ENCODE data around the gene MEGF10.
"Not testable (repeated sequence)": the region's sequence is repeated elsewhere in the genome, so short reads cannot be mapped to it uniquely, and the experiment has no call there.

Gene MEGF10

DNA sequence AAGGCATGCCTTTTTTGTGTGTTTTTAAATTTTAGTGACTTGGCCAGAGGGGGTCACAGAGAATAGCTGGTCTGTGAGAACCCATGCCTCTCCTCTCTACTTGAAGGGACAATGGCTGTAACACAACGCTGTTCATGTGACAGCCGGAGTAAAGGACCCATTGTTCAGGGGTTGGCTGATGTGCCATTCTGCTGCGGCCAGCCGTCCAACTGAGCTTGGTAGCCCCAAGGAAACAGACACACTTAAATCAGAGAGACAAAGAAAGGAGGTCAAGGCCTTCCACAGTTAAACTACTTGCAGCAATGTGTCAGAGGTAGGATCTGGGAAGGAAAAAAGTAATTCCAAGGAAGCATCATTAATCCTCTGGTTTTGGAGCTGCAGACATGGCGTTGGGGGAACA, 8.1 kb downstream of the MEGF10 start:
- DNase-seq = no peak

DNA sequence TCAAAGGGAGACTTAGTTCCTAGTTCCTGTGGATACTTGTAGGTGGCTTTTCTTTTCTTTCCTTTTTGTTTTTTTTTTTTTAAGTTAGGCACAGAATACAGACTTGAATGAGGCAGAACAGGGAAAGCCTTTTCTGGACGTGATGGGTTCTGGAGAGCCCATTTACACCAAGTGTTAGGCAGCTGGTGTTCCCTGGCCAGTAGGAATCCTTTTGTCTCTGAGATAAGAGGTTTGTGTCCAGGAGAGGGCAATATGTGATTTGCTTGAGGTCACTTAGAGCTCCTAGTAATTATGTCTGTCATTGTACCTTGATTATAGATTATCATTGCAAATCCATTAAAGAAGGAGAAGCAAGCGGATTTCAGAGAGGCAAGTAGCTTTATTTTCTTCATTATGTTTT, 9.1 kb downstream of the MEGF10 start:
- DNase-seq = no peak

DNA sequence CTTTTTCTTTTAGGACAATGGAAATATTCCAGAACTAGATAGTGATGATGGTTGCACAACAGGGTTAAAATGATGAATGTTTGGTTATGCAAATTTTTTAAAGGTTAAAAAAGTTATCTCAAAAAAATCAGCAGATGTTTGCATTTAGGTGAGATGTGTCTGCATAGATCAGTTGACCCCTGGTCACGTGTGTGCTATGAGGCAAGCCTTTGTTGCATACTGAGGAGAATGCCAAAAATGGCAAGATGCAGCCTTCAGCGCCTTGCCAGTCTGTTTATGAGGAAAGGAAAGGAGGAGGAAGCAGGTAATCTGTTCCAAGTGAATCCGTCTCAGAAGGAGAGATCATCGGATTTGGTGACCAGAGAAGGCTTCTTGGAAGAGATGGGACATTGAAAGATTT, 11.9 kb downstream of the MEGF10 start:
- DNase-seq = no peak

DNA sequence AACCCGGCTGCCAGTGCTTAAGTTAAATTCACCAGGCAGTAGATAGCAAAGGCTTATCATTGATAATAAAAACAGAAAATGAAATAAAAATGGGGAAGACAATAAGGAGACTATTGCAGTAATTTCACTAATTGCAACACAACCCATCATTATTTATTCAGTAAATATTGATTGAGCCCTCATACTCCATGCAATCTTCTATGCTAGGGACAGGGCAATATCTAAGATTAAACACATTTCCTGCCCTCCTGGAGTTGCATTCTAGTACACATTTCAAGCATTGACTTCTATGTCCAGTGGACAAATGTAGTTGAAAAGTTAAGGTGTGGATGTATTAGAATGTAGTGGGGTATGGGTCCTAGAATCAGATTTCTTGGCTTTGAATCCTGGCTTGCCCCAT, 12.8 kb downstream of the MEGF10 start:
- no peak for DNase-seq

DNA sequence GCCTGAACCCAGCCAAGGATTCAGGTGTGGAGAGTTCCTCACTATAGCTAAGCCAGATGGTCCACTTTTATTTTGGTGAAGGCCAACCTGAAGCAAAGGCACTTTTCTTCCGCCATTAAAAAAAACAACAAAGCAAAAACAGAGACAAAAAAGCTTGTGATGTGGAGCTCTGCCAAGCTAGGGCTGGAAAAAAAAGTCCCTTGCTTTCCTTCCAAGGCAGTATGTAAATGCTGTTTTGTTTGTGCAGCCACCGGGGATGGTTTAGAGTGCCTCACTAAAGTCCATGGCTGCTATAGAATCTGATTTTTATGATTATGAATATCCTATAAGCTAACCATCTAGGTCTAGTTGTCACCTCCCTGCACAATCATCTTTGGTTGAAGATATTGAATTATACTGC, 14.9 kb downstream of the MEGF10 start:
- no peak for DNase-seq

DNA sequence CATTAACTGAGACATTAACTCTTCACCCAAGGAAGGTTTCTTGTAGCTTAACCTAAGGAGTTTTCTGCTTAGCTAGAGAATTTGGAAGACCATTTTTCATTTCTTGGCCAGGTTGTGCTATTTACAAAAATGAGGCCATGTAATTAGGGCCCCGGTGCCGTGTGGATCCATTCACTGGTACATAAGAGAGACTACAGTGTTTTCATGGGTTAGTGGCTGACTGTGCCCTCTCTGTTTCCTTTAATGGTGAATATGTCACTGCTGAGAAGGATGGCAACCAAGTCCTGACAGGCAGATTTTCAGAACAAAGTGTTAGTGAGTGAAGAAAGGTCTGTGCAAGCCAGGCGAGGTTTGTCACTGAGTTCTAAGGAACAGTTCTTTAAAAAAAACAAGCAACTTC, 15.4 kb downstream of the MEGF10 start:
- DNase-seq = no peak

DNA sequence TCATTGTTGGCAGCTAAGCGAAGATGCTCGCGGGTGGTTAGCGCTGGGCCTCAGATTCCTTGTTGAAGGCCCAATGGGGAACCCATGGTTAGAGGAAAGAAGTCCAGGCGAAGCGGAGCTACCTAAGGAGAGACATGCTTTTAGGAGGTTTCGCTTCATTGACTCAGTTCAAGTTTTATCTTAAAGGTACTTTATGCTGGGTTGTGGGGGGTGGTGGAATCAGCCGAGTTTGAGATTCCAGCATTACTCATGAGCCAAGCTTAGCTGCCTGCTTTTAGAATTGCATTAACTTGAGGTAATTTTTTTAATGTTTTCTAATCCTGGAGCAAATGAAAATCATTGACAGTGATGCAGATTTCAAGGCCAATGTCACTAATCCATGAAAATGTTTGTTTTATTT, 16.1 kb downstream of the MEGF10 start:
- DNase-seq = no peak

DNA sequence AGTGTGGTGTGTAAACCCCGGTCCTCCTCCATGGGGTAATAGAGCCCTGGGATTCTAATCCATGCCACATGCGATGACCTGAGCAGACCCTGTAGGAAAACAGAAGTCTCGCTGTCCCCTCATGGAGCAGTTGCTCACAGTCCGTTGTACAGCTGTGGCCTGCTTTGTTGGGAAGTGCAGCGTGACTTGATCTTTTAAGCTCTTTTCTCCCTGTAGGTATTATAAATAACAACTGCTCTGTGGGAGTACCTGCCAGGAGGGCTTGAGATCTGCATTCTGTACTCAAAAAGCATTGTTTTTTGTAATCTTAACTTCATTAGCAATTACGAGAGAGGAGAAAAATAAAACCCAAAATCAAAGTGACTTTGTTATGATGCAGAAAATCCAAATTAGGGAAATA, 17.3 kb downstream of the MEGF10 start:
- DNase-seq = no peak

DNA sequence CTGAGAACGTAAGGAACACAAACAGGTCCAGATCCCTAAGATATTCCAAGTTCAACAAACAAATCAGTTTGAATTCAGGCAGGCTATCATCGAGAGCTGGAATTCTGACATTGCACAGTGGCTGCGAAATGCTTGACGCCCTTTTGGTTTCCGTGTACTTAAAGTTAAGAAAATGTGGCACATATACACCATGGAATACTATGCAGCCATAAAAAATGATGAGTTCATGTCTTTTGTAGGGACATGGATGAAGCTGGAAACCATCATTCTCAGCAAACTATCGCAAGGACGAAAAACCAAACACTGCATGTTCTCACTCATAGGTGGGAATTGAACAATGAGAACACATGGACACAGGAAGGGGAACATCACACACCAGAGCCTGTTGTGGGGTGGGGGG, 17.7 kb downstream of the MEGF10 start:
- DNase-seq = not testable (repeated sequence)

DNA sequence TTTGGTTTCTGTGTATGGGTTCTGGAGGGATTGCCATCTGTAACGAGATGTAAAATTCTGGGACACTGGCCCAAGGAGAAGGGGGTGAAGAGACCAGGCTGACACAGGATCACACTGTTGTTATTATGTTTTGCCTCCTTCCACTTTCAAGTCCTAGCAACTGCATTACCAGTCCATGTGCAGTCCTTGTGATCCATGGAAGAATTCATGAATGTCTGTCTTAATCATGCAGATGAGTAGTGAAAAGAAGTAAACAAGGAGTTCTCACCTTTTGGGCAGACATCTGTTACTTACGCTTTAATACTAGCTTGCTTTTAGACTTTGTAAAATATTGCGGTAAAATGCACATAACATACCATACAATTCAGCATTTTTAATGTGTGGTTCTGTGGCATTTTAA, 18.3 kb downstream of the MEGF10 start:
- no peak for DNase-seq

DNA sequence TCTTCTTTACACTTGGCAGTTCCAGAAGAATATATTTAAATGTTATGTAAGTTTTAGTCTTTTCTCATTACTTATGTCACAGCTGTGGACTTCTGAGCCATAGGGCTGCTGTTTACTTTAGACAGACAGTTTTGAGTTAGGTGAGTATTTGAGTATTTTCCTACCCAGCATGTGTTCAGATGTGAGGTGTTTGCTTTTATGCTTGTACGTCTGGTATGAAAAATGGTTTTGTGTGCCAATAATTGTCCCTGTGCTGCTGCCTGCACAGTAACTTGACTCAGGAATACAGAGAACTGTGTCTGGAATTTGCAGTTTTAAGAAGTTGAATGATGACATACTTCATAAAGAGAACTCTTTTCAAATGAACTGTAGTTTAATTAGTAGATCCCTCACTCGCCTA, 20.8 kb downstream of the MEGF10 start:
- DNase-seq = no peak

DNA sequence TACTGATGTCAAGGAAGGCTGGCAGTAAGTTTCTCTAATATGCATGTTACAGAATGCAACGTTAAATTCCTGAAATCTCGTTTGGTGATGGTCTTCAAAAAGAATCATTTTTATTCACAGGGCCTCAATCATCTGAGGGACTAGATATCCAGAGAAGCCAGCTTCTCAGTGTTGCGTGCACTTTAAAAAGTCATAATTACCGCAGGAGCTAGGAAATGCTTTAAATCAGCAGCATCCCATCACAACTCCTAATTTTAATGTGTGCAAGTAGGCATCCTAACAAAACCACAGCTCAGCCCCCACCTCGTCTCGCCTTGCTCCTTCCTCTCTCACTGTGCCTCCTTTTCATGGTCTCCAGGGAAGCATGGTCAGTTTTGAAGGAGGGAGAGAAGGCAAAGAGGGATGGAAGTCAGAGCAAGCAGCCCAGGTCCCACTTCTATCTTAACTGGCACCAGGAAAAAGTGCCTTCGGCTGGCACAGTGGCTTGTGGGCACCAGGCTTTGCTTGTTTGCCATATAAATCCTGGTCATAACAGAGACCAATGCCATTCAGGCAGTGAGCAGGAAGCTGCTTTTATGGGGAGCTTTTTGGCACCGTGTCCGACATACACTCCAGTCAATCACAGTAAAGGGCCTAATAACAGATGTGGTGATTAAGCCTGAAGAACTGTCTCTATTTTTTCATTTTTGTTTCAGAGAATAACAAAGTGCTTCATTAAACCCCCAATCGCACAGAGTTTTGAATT, 21.4 kb downstream of the MEGF10 start:
- no peak for DNase-seq

DNA sequence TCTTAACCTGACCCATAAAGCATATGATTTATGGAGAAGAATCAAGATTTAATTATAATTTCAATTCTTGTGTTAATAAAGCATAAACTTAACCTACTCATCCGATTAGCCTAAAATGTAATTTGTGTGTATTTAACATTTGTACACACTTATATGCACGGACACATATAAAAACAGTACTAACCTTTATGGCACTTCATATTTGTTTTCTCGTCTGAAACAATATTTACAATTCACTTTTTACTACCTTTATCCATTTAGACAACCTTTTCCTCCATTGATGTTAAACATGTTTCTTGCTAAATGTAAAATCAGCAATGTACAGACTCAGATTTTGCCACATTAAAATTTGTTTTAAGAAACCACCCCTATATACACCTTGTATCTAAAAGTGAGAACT, 22.8 kb downstream of the MEGF10 start:
- DNase-seq = no peak

DNA sequence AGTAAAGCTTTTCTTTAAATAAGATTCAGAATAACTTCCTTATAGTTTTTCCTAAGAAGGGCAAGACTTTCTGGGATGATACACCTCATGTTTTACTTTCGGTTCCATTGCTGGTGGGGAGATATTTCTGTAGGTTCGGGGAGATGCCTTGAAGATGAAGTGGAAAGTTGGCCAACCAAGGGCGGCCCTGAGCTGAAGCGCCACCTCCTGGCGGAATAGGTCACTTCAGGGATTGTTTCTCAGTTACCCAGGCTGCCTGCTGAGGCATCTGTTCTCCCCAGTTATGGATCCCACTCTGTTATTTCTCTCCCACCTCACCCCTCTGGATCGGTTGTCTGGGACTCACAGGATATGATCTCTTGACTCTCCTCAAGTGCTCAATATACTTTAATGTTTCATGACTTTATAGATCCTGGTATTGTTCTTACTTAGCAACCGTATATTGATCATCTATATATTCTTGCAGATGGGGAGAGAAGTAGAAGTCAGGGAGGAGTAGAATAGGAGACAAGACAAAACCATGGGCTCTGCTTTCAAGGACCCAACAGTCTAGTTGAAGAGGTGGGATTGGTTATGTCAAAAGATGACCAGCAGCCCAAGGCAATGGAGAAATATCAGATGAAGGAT, 23.4 kb downstream of the MEGF10 start:
- peak; percentile 60 for DNase-seq

DNA sequence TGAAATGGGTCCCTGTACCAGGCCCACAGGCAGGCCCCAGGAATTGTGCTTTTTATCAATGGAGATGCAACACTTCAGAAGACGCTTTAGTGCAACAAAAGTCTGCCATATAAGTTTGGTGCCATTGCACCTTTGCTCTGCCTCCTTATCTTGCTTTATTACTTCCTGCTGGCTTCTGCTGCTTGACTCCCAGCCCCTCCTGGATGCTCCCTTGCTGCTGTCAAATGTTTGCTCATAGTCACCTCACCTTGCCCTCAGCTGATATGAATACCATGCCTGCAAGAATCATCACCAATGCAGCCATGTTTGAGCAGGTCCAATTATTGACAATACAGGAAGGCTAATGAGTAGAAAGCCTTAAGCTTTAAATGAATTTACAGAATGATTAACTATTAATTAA, 25.4 kb downstream of the MEGF10 start:
- DNase-seq = no peak

DNA sequence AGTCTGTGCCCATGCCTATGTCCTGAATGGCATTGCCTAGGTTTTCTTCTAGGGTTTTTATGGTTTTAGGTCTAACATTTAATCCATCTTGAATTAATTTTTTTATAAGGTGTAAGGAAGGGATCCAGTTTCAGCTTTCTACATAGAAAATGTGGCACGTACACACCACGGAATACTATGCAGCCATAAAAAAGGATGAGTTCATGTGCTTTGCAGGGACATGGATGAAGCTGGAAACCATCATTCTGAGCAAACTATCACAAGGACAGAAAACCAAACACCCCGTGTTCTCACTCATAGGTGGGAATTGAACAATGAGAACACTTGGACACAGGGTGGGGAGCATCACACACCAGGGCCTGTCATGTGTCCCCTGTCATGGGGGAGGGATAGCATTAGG, 26.8 kb downstream of the MEGF10 start:
- DNase-seq = not testable (repeated sequence)

DNA sequence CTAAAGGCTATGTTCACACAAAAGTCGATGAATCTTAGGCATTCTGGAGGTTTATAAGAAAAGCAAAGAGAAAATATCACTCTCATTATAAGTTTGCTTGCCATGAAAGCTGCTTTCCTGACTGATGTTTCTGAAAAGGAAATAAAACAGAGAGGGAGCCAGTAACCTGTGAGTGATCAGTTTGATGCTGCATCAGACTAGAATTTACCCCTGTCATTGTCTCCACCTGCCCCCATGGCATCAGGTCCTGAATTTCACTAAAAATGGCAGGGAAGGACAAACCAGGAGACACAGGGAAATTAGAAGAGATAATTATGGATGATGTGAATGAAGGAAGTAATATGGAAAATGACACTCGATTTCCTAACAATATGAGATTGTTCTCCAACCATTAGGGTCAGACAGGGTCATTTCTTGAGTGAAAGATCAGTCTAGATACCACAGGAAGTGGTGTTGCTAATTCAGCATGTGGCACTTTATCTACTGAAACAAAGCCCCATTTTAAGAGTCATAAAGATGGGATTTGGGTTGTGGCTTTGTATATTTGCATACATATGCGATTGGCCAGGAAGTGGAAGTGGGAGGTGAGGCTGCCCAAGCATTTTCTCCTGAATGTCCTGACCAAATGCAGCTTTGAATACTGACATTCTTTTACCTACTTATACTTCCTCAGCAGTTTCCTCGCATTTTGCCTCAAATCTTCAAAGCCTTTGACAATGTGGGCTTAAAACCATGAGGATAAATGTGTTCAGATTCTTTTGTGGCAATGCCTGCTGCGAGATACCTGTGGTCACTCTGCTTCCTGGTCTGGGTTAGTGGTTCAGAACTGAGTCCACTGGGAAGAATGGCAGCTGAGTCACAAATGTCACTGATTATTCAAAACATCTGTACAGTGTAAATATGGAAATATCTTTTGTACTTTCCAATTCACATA, 29.7 kb downstream of the MEGF10 start:
- no peak for DNase-seq

DNA sequence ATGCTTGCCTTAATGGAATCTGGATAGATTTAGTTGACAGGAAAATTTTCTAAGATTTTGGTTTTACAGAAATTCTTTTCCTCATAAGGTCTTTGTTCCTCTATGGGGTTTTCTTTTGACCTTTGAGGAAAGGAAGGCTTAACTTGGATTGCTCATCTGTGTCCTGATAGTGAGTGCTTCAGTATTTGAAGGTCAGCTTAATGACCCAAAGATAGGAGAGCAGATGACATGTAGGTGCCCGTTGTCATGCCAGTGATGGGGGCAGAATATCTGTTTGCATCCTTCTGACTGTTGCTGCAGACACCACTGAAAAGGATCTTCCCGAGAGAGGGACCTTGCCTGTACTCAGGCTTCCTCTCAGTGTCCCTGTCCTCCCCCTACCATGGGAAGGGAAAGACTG, 30.9 kb downstream of the MEGF10 start:
- no peak for DNase-seq

DNA sequence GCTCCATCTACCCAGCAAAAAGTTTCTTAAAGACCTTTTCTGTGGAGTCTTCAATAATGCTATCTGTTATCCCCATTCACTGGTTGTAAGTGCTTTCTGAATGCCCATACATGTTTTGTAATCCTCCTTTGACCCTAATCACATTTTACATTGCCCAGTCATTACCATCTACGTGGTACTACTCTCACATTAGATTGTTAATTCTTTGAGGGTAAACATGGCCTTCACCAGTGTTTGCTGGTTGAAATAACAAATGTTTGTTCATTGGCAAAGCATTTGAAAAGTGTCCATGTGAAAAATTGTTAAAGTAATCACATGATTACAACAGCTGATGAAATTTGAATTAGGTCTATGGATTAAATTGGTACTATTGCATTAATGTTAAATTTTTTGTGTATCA, 31.8 kb downstream of the MEGF10 start:
- no peak for DNase-seq

DNA sequence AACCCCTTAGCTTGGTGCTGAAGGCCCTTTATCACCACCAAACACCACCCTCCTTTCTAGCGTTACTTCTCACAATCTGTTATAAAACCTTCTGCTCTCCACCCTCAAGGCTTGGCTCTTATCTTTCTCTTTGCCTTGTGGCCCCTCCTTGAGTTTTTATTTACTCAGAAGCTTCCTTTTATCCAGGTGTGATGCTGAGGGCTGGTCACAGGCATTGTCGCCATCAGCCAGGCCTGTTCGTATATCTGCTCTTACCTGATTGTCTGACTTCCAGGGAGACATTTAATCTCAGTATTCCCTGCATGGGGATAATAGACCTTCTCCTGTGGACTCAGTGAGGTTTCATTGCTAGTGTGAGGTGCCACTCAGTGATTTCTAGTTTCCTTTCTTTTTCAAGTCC, 34.2 kb downstream of the MEGF10 start:
- no peak for DNase-seq

DNA sequence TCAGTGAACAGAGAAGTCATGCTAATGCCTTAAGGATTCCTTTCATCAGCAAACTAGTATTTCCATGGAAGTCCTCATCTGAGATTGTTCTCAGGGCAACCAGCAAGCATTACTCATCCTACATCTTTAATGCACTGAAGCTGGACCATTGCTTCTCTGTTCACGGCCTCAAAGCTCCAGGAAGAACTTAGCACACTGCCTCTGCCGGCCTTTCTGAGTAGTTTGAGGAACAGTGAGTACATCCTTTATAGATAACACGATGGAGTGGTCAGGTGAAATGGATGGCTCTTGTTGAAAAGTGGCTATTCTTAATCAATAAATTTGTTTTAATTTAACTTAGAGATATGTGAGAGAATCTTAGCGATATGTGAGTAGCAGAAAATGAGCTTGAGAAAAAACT, 35.8 kb downstream of the MEGF10 start:
- no peak for DNase-seq

DNA sequence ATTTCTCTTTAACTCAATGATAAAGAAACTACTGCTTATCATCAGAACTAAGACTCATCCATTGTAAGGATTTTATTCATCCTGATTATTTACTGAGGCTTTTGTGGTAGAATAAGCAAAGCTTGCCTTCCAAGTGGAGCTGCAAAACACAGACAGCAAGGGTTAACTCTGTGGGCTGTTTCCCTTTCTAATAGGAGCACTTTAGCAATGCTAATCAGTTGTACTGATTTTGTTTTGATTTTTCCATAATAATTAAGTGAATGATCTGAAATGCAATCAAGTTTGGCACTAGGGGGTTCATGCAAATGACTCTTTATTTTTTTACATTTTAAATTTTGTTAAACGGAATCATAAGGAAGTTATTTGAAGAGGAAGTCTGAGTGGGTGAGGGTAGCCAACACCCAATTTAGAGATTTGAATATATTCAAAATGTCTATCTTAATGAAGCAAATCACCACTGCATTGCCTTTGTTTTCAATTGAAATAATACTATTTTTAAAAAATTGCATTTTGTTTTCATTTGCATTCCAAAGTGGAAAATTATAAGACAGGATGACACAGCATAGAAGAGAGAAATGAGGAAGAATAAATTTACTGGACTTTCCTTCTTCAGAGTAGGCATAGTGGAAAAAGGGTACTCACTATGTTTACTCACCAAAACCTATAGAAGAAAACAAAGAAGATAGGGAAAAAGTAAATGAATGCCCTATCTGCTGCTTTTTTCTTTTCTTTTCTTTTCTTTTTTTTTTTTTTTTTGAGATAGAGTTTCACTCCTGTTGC, 36.6 kb downstream of the MEGF10 start:
- no peak for DNase-seq

DNA sequence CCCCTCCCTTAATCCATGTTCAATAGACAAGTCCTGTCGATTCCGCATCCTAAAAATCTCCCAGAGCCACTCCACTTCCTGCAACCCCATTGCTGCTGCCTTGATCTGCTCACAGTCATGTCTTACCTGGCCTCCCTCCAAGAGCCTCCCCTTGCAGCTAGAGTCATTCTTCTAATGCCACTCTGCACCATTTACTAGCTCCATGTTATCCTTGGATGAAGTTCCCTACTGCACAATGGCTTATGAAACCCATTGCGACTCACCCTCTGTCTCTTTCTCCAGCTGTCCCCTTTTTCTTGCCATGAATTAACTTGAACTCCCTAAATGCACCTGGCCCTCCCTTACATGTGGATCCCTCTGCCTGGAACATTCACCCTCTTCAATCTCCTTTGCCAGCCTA, 39.5 kb downstream of the MEGF10 start:
- DNase-seq = no peak

Measured in T-helper 9 cell (primary cell).